GM18520 (cell line): ENCODE results near the gene KIF21A.

ENCODE experiments used
- ATAC-seq: cut with Tn5 transposase; IDR thresholded peaks from one replicate; pipeline ENCODE4 v1.9.1; 2021; ENCODE audit not compliant: unreplicated experiment

Gene KIF21A

GRCh38 chr12:39389399-39390150 is 53.3 kb downstream of the KIF21A start:
- ATAC-seq: no peak

- ATAC-seq: no peak
These were observed 56.6 kb downstream of the KIF21A start for GRCh38 chr12:39386335-39386734.

GRCh38 chr12:39383114-39383513 is 59.8 kb downstream of the KIF21A start:
- no peak for ATAC-seq

- no peak for ATAC-seq
These were observed 62.8 kb downstream of the KIF21A start for GRCh38 chr12:39380090-39380489.

GRCh38 chr12:39378341-39378740 is 64.6 kb downstream of the KIF21A start:
- ATAC-seq: no peak

GRCh38 chr12:39375206-39375808 is 67.6 kb downstream of the KIF21A start:
- ATAC-seq: no peak

GRCh38 chr12:39372929-39373328 is 70.0 kb downstream of the KIF21A start:
- peak; percentile 92 for ATAC-seq

- ATAC-seq: no peak
These were observed 70.6 kb downstream of the KIF21A start for GRCh38 chr12:39372204-39372925.

GRCh38 chr12:39369756-39370155 is 73.2 kb downstream of the KIF21A start:
- no peak for ATAC-seq

- no peak for ATAC-seq
These were observed 74.0 kb downstream of the KIF21A start for GRCh38 chr12:39368891-39369290.

- ATAC-seq: no peak
These were observed 74.8 kb downstream of the KIF21A start for GRCh38 chr12:39368096-39368495.

GRCh38 chr12:39367494-39367893 is 75.4 kb downstream of the KIF21A start:
- no peak for ATAC-seq

- ATAC-seq: no peak
These were observed 77.4 kb downstream of the KIF21A start for GRCh38 chr12:39365364-39366001.

- ATAC-seq: no peak
These were observed 78.7 kb downstream of the KIF21A start for GRCh38 chr12:39364196-39364595.

- no peak for ATAC-seq
These were observed 83.3 kb downstream of the KIF21A start for GRCh38 chr12:39359645-39360044.

- no peak for ATAC-seq
These were observed 85.9 kb downstream of the KIF21A start for GRCh38 chr12:39357041-39357440.

GRCh38 chr12:39355841-39356240 is 87.1 kb downstream of the KIF21A start:
- no peak for ATAC-seq

GRCh38 chr12:39354955-39355354 is 88.0 kb downstream of the KIF21A start:
- no peak for ATAC-seq

GRCh38 chr12:39352471-39353017 is 90.4 kb downstream of the KIF21A start:
- no peak for ATAC-seq

GRCh38 chr12:39351153-39351552 is 91.8 kb downstream of the KIF21A start:
- ATAC-seq: no peak

- ATAC-seq: no peak
These were observed 93.8 kb downstream of the KIF21A start for GRCh38 chr12:39348941-39349626.
